ENCODE data around the gene PMPCA.

PMPCA gene

GRCh38 chr9:136429075-136429628 is 18.7 kb downstream of the PMPCA start:
- no peak for DNase-seq (ENCODE audit: extremely low read depth, low read depth)
- TF ChIP-seq CTCF (IDR thresholded peaks at IDR 0.05; ENCODE audit: low read depth, low read length), result no peak

- DNase-seq (ENCODE audit: extremely low read depth, low read depth), result no peak
- no peak for TF ChIP-seq CTCF (IDR thresholded peaks at IDR 0.05; ENCODE audit: low read depth, low read length)
Measured at GRCh38 chr9:136429683-136430491, 19.4 kb downstream of the PMPCA start.

GRCh38 chr9:136430588-136431234 is 20.3 kb downstream of the PMPCA start:
- DNase-seq (ENCODE audit: extremely low read depth, low read depth), result no peak
- TF ChIP-seq CTCF (IDR thresholded peaks at IDR 0.05; ENCODE audit: low read depth, low read length), result no peak

- TF ChIP-seq CTCF (IDR thresholded peaks at IDR 0.05; ENCODE audit: low read depth, low read length), result no peak
Measured at GRCh38 chr9:136431782-136432350, 21.4 kb downstream of the PMPCA start.

GRCh38 chr9:136432591-136432990 is 22.1 kb downstream of the PMPCA start:
- TF ChIP-seq CTCF (IDR thresholded peaks at IDR 0.05; ENCODE audit: low read depth, low read length), result no peak
- DNase-seq (ENCODE audit: extremely low read depth, low read depth), result no peak

More at GRCh38 chr9:136431782-136432350, 21.4 kb downstream of the PMPCA start:
- DNase-seq (ENCODE audit: extremely low read depth, low read depth), result no peak

- DNase-seq (ENCODE audit: extremely low read depth, low read depth), result no peak
Measured at GRCh38 chr9:136433043-136433715, 22.7 kb downstream of the PMPCA start.

More at GRCh38 chr9:136433043-136433715, 22.7 kb downstream of the PMPCA start:
- no peak for TF ChIP-seq CTCF (IDR thresholded peaks at IDR 0.05; ENCODE audit: low read depth, low read length)
